Pancreas (tissue), 10 donors: ENCODE results near the gene ADAMTS2. TPM values are rescaled to one million over a fixed set of nuclear protein-coding genes. Genes with fewer than 3 reads are reported as not detected.
A peak's percentile ranks its signal among the peaks of the same experiment; 100 is the strongest.

ENCODE experiments used
- ATAC-seq, 4 donors: fragments of 200-7000 bp; cut with Tn5 transposase; one replicate each; pipeline versions ENCODE4 v1.8.0 to v1.9.1; 2020; ENCODE audit warnings: mild to moderate bottlenecking in 4 of 4, moderate library complexity in 4 of 4
- DNase-seq, 6 donors: peaks; one replicate each; pipeline ENCODE4 v3.0.0-alpha.2; 2020
- FAIRE-seq: peaks from 2 replicates; lab custom pipeline; 2012; peaks lifted over from hg19 to GRCh38; lab: Jason Lieb, UNC
- H3K27ac ChIP-seq, 4 donors: fragments of 200-600 bp; sonication (generic); 1 replicate in 3 of 4; 2 replicates in 1 of 4; pipeline versions ENCODE4 v1.5.0 to v1.8.0; 2020
- H3K27me3 ChIP-seq, 4 donors: fragments of 200-600 bp; one replicate each; pipeline ENCODE4 v1.8.0; 2021
- H3K36me3 ChIP-seq, 3 donors: fragments of 200-600 bp; sonication (generic) in 1 of 3; one replicate each; pipeline versions ENCODE4 v1.5.0 to v1.8.0; 2020 to 2021
- H3K4me1 ChIP-seq, 3 donors: fragments of 200-600 bp; one replicate each; pipeline ENCODE4 v1.8.0; 2021
- H3K4me3 ChIP-seq, 4 donors: fragments of 200-600 bp; sonication (generic) in 2 of 4; one replicate each; pipeline versions ENCODE4 v1.5.0 to v1.8.0; 2020 to 2021
- H3K9me3 ChIP-seq, 4 donors: fragments of 200-600 bp; one replicate each; pipeline ENCODE4 v1.8.0; 2021
- CTCF ChIP-seq, 4 donors: fragments of 200-600 bp; sonication (generic) in 3 of 4; IDR thresholded peaks; one replicate each; pipeline versions ENCODE4 v1.5.0 to v1.8.0; 2021; ENCODE audit warnings: antibody characterized with exemption in 4 of 4
- WGBS, 2 donors: extraction: QIAGEN DNeasy Blood & Tissue Kit; methylation state at CpG; one replicate each; pipeline ENCODE4 v1.1.7; 2013; 5-methylcytosine and 5-hydroxymethylcytosine counted together
- intact Hi-C, 3 donors: fragments of 100-400 bp; cut with DNase I; formaldehyde crosslinking; loops; one replicate each; pipeline versions ENCODE4 v1.11.1 to v1.14.2; 2022
- polyA plus RNA-seq, 2 donors: library from polyadenylated mRNA; stranded (reverse); fragments of 200-250 nt; gene quantifications; one replicate each; pipeline ENCODE4 v1.2.3, GENCODE V29; 2013
- total RNA-seq, 6 donors: library from RNA; stranded (reverse); fragmentation: NEBNext Ultra II Directional in 4 of 6; extraction: Animal tissue kit (Norgen Biotek cat#: 25700) in 4 of 6; gene quantifications; one replicate each; pipeline versions ENCODE4 v1.2.1 to v1.2.4, GENCODE V29; 2021 to 2023
- donor health status: healthy with polysubstance abuse.
- donor health status: DM: no; HTN: no; CAD: no; lungs with moderate emphysema.
- donor health status: DM: no; HTN: no; CAD: no.
- donor health status: control.
- donor health status: control.
- donor health status: Bipolar disorder and iron deficiency.
- donor health status: DM: yes; HTN: yes; CAD: no.
- donor health status: DM: no; HTN: no; CAD: no.
- donor health status: DM: no; HTN: no; CAD: no.
- donor health status: DM: yes; HTN: yes; CAD: no.

Gene ADAMTS2
- total and polyA plus RNA-seq, 8 donors: 1.3 to 18.5 (median 5.8) TPM

GRCh38 chr5:179270581-179271427 lies 74.5 kb downstream of the ADAMTS2 start:
- 59 to 69% methylated on average over 15 of the region's 15 CpGs for WGBS, 2 donors
- intact Hi-C loops: no loop called here
- no peak for TF ChIP-seq CTCF (IDR thresholded peaks at IDR 0.05)
- Histone ChIP-seq H3K27ac (no peak overlapping the region), H3K27me3 (no peaks in the 10 kb centered on the region), H3K4me3 (no peak overlapping the region), H3K36me3 (no peaks in the 10 kb centered on the region), H3K9me3 (no peaks in the 10 kb centered on the region), H3K4me1 (no peaks in the 10 kb centered on the region)
- ATAC-seq (no peak), FAIRE-seq (no peak), DNase-seq (peak in 3 of 6 donors; percentile 11 to 48 (median 44))

GRCh38 chr5:179269781-179270543 lies 75.3 kb downstream of the ADAMTS2 start:
- Histone ChIP-seq H3K27me3 (no peaks in the 10 kb centered on the region), H3K27ac (no peak overlapping the region), H3K36me3 (no peaks in the 10 kb centered on the region), H3K4me3 (no peak overlapping the region), H3K4me1 (no peaks in the 10 kb centered on the region), H3K9me3 (no peaks in the 10 kb centered on the region)
- no peak for TF ChIP-seq CTCF (IDR thresholded peaks at IDR 0.05)
- ATAC-seq: no peak
- peak in 3 of 6 donors; percentile 4 to 34 (median 20) for DNase-seq
- WGBS, 2 donors: 58 to 70% methylated on average over 13 of the region's 13 CpGs
- no peak for FAIRE-seq
- intact Hi-C loops: no loop called here

GRCh38 chr5:179268966-179269693 lies 76.1 kb downstream of the ADAMTS2 start:
- H3K4me1 ChIP-seq: no peaks in the 10 kb centered on the region
- no peaks in the 10 kb centered on the region for H3K36me3 ChIP-seq
- ATAC-seq (no peak), FAIRE-seq (no peak), DNase-seq (peak in 2 of 6 donors; percentile 5 to 21)
- intact Hi-C loops: no loop called here
- TF ChIP-seq CTCF (IDR thresholded peaks at IDR 0.05): no peak
- no peaks in the 10 kb centered on the region for H3K27me3 ChIP-seq
- H3K27ac ChIP-seq: no peak overlapping the region
- no peak overlapping the region for H3K4me3 ChIP-seq
- H3K9me3 ChIP-seq: no peaks in the 10 kb centered on the region
- 60 to 76% methylated on average over 12 of the region's 12 CpGs for WGBS, 2 donors

- no peak for TF ChIP-seq CTCF (IDR thresholded peaks at IDR 0.05)
- Histone ChIP-seq H3K27me3 (no peaks in the 10 kb centered on the region), H3K27ac (no peak overlapping the region), H3K4me1 (no peaks in the 10 kb centered on the region), H3K9me3 (no peaks in the 10 kb centered on the region), H3K4me3 (no peak overlapping the region), H3K36me3 (no peaks in the 10 kb centered on the region)
- DNase-seq (peak in 2 of 6 donors; percentile 10 to 21), FAIRE-seq (no peak), ATAC-seq (no peak)
- WGBS, 2 donors: 70 to 74% methylated on average over 15 to 16 of the region's 16 CpGs
- intact Hi-C loops: no loop called here
Observed at GRCh38 chr5:179268399-179268952, 76.8 kb downstream of the ADAMTS2 start.
